SW 1271 (cell line): Measurements from ENCODE around the gene AMACR.
A peak's percentile ranks its signal among the peaks of the same experiment; 100 is the strongest.

ENCODE experiments used
- DNase-seq, 2 experiments: peaks; one replicate each; lab custom pipeline; 2025; lab: John Stamatoyannopoulos, UW

AMACR gene

DNA sequence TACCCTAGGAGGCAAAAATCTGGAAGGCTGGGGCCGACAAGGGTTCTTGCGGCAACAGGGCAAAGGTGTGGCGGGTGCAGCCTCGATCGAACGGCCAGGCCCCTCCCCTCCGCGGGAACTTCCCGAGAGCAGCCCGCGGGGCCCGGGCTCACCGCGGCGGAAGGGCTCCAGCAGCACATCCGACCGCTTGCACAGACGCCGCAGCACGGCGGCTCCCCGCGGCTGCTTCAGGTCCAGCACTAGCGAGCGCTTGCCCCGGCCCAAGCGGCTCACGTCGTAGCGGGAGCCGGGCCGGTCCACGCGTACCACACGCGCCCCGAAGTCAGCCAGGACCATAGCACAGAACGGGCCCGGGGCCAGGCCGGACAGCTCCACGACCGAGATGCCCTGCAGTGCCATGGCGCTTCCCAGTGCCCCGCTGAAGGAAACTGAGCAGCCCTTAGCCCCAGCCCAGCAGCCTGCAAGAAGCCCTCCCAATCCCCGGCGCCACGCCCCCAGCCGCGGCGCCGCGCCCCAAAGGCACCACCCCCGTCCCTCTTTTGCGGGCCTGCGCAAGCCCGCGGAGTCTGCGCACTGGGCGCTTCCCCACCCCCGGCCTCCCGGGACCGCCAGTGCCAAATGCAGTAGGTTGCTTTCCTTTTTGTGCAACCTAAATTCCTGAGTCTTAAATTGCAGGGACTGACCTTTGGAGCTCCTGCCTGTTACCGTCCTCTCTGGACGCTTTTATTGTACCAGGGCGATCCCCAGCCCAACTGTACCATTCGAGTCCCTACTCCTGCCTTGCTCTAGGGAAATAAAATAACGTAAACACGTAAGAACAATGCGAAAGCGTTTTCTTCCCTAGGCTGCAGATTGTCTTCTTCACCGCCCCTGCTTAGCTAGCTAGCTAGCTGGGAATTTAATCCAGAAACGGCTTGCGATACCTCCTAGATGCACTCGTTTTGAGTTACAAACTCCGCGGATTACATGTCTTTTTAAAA is at the start of gene AMACR:
Gene AMACR (minus strand): TSS at position 430 of the 980 bp plus-strand sequence. CDS start 31 bp downstream, at position 399.
- DNase-seq: peak; percentile 88 to 90

DNA sequence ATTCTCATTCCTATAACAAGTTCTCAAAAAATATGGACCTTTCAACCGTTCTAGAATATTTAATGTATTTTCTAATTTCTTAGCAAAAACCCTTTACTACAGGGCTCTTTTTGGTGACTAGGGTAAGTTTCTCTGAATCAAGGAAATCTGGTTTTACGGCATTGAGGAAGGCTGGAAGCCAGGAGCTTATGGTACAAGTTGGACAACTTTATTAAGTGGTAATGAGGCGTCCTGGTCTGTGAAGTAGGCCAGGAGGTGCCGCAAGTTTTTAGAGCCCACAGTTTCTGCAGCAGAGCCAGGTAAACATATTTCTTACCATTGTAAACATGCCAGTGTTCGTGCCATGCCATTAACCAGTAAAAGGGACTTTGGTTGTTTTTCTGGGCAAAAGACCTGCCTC is 49.7 kb upstream of the AMACR start:
- DNase-seq: no peak

DNA sequence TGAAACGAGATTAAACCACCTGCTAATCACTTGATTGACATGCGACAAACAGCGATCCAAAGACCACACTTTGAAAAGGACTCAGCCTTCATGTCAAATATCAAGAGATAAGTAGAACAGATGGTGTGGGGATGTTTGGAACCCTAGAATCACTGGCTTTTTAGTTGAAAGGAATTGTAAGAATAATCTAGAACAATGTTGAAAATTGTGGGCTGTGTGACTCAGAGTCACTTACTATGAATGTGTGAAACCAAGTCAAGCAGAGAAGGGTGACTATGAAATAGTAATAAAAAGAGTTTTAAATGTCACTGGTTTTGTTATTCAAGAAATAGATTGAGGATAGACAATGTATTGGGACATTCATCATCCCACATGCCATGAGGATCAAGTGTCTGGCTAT is 49.3 kb upstream of the AMACR start:
- DNase-seq: no peak

DNA sequence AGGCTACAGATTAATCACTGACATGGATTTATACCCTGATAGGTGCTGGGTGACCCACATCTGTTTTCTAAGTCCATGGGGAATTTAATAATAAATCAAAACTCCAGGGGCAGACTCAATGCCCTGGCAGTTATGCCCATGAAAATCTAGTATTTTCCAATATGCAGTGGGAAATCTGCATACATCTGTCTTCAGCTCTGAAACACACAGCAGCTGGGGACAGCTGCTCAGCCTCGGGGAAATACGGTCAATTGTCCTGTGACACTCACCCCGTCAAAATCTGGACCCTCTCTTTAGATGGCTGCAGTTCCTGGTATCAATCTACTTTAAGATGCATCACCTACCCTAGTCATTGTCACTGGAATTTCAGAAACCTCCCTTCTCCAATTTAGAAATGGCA is 47.8 kb upstream of the AMACR start:
- no peak for DNase-seq

DNA sequence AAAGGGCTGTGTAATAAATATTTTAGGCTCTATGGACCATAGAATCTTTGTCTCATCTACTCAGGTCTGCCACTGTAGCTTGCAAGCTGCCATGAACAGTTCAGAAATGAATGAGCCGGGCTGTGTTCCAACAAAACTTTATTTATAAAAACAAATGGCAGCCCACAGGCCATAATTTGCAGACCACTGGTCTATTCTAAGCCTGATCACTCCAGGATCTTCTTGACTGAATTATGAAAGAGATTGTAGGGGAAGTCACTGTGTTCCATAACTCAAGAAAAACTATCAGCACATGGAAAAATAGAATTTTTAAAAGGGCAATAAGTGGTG is 46.5 kb upstream of the AMACR start:
- no peak for DNase-seq

DNA sequence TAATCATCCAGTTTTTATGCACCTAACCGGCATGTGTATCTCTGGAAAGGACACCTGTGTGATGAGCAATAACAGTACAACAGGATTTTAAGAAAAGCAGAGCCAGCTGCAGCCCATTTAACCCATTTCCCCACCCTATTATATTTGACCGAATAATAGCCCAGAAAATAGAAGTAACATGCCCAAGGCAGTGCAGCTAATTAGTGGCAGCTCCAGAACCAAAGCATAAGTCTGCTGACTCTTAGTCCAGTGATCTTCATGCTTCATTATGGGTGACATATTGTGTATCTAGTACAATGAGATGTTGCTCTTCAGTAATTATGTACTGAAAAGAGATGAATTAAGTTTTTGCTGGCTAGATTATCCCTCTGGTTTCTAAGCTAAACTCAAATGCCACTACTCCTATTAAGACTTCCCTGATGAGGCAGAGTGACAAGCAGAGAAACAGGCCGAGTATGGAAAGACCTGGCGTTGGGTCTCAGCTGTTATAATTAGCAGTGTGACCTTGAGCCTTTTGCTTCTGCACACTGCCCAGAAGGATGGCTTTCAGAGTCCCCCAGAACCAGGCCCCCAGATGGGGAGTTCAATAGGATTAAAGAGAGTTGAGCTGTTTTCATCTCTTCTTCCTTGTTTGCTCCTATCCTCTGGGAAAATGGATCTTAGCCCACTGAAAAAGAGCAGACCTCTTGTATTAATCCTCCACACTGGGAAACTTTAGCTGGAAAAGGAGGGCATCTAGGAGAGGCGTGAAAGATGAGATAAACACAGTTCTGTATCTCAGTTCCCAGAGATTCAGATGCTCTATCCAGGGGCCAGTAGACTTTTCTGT is 45.9 kb upstream of the AMACR start:
- no peak for DNase-seq

DNA sequence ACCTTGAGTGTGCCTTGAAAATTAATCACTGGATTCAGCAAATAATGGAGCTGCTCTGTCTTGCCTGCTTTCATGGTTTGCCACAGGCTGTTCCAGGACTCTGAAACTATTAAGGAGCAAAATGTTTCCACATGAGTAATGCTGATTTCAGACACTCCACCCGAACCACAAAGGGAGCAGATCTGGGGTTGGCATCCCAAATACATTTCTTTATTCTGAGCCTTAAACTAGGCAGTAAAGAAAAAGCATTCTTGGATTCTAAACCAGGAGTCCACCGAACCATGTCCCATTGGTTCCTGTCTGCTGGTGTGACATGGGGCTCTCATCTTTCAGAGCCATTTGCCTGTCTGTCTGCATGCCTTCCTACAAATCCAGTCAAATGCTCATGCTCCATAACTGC is 45.3 kb upstream of the AMACR start:
- no peak for DNase-seq

DNA sequence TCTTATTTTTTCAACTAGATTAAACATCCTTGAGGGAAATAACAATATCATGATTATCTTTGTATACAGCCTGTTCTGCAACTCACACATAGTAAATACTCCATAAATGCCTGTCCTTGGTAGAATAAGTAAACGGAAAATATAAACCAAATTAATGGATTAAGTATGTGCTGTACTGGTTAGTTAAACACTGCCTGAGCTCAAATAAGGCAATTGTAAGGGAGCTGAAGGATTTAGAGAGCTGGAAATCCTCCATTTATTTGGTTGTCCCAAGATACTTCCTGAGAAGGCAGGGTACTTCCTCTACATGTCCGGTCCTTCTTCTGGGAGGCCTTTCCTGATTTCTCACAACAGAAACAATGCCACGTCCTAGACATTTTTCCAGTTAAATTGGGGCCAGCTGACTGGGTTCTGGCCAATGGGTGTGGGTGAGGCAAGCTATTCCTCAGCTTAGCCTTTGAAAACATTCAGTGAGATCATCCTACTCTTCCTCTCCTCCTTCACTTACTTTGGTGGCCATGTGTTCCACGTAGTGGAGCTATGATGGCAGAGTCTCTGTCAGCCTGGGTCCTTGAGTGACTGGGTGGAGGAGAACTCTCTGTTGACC is 43.6 kb upstream of the AMACR start:
- DNase-seq: no peak

DNA sequence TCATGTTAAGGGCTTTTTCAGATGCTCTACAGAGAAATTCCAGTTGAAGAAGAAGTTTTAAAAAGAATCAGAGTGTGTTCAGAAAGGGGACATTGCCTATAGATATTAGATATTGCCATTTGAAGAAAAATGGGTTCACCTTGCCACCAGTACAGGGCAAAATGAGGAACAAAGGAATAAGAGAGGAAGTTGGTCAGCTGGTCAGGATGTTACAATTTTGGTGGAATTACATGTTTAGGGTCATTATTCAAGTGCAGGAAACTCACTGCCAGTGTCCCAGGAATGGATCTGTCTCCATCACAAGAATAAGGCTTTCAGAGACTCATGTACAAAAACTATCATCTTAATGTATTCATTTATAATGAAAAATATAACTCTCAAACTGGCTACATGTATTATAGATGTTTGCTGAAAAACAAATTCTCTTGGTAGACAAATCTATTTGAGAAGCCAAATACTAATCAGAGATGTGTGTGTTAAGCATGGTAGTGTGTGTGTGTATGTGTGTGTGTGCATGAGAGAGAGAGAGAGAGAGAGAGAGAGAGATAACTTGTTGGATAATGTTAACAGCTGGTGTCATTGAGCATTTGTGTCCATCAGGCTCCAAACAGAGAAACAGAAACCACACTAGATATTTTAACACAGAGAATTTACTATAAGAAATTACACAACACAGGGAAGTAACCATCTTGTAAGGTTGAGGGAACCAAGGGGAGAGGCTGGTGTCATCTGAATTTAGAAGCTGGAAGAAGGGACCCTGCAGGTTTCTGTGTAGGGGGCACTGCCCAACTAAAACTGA is 40.1 kb upstream of the AMACR start:
- DNase-seq: no peak

DNA sequence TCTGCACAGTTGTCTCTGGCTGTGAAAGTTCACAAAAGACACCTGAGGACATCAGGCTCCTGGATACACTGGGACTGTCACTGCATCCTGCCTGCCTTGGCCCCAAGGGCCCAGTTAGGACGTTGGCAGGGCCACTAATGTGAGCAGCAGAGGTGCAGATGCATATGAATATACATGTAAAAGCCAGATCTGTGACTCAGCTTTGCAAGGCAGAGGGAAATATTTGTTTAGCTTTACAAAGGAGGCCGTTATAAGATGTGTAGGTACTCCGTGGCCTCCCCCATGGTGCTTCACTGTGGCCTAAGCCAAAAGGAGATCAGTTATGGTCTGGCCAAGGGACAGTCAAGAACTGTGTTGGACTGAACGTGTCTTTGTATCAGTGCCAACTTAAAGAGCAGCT is 39.3 kb upstream of the AMACR start:
- no peak for DNase-seq

DNA sequence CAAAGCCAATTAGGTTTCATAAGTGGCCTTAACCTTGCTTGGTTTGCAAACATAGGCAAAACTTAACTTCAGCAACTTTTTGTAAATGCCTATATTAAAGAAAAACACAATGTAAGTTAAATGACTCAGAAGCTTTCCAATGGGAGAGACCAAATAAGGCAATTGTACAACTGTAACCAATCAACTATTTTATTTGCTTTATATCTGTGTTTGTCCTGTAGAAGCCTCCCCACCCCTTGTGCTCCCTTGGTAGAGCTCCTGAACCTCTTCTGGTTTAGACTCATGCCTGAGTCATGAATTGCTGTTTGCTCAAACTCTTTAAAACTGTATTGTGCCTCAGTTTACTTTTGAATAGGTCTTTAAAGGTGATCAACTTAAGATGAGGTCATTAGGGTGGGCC is 38.1 kb upstream of the AMACR start:
- no peak for DNase-seq

DNA sequence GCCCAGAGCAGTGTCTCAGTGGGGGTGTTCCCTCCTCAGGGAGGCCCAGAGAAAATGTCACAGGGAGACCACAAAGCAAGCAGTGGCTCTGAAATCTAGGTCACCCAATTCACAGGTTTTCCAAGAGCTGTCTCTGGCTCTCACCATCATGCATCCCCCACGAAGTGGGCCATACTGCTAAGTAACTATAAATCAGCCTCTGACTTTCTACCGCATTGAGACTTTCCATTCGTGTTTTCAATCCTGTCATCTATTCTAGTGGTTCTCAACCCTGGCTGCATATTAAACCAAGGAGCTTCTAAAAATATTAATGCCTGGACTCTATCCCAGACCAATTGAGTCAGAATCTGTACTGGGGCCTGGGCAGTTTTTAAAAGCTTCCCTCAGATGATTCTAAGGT is 37.2 kb upstream of the AMACR start:
- DNase-seq: no peak

DNA sequence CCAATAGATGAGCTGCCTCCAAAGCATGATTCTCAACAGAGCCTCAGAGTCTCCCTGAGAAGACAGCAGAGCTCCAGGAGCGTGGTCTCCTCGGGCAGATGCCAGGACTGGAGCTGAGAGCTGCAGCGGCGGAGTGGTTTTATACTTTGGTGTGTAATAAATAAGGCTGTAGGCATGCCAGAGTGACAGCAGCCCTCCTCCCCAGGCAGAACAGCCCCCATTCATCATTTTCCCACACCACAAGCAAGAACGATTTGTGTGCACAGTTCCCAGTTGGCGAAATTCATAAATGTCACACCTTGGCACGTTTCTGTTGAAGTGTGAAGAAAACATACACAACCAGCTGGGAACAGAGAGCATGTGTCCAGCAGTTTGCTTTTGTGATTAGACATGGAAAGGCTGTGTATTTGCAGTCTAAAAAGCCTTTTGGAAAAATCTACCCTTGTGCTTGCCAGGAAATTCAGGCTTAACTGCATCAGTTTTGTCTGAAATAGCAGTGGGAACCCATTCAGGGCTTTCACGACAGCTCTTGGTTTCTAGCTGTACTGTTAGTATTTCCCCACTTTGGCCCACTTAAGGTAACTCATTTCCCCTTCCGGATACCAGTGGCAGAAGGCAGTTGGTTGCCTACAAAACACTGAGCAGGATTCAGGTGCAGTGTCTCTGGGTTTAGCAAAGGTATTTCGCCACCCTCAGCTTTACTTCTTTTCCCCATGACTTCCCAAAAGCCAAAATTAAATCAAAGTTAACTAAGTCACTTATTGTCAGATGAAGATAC is 35.4 kb upstream of the AMACR start, which contains the start of gene C1QTNF3:
Gene C1QTNF3 (minus strand): TSS at position 115 of the 778 bp plus-strand sequence. CDS start 88 bp downstream, at position 27.
- DNase-seq: no peak

DNA sequence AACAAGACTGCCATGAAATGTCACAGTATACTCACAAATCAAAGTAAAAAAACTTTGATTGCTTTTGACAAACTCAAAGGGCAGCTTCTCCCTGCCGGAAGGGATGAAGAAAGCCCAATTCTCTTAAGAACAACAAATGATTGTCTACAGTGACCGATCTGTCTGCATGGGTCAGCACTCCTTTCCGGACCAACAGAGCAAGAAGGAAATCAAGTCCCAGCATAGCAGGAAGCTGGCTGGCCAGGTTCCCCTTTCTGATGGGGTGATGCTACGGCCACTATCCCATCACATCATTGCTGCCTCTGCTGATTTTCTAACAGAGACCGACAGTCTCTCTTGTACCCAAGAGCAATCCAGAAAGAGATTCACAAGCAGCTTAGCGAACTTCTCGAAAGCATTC is 34.5 kb upstream of the AMACR start:
- no peak for DNase-seq

DNA sequence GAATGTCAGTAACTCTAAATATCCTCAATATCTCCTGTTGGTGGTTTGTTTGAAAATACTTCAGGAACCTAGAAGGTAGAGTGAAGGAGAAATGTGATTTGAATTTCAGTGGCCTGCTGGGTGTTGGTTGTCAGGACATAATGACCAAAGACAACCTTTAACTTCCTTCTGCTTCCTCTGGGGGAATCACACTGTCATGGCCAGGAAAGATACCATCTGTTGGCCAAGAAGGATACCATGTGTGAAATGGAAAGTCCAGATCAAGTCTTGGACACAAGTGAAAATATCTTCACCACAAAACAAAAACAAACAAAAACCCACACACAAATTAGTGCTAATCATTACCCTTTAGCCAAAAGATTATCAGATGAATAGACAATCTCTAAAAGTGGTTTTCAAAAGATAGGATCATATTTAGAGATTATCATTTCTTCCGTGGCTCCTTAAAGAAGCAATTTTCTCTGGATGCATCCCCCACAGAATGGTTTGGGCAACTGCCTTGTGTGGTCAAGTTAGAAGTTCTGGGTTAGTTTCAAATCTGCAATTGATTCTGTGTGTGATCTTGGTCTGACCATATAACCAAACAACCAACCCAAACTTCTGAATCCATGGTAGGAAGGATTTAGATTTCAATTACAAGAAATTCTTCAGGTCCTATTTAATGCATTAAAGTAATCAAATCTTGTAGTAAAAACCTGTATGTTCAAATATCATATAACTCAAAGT is 33.6 kb upstream of the AMACR start:
- DNase-seq: no peak

DNA sequence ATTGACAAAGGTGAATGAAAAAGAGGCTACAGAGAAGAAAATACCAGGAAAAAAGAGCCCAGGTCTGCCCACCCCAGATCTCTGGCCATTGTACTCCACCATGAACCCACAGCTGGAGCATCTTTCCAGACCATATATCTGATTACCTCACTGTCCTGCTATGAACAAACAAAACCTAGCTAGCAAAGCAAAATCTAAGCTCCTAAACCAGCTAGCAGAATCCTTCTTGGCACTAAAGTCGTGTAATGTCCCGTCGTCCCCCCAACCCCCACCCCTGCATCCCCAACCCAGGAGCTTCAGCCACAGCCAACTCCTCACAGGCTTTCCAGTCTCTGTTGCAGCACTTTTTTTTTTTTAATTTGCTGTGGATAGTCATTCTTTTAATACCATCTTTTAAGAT is 32.6 kb upstream of the AMACR start:
- no peak for DNase-seq

DNA sequence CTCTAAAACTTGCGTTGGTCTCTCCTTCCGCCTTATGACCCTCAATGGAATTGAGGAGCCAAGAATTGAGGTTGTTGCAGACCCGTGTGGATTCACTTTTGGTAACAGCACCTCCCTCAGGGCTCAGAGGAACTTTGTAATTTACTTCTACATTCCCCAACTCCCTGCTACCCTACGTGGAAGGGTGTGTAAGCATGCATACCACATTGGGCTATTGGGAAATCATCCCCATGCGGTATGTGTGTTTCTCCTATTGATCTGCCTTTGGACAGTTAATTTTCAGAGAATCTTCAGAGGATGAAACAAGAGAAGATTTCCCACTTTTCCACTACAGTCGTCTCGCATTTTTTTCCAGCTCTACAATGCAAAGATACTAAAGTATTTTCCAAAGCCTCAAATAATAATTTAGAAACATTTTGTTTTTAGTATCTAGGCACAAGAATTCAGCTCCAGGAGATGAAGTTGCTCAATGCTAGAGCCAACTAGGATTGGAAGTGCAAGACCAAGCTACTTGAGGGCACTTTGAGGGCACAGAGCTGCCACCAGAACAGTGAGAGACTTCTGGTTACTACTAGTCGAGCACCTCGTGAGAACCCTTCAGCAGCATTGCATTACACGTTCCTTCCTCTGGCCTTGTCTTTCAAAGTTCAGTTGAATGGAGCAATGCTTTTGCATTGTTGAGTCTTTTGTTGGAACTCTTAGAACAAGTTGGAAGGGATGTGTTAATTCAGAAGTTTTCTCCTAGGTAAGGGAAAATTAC is 31.7 kb upstream of the AMACR start:
- no peak for DNase-seq

DNA sequence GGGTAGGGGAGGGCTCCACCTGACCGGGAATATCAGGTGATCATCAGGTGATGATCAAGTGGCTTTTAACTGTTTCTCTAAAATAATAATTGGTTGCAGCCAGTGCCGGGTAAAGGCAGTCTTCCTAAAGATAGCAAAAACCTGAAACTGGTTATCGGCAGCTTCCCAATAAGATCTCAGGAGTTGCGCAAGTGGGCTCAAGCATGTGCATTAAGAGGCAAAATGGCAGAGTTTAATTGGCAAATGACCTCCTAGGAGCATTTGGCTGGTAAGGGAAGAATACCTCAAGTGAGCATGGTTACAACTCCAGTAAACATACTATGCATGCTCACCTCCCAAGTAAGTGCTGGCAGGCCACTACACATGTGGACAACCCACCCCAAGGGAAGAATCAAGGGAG is 31.0 kb upstream of the AMACR start:
- no peak for DNase-seq

DNA sequence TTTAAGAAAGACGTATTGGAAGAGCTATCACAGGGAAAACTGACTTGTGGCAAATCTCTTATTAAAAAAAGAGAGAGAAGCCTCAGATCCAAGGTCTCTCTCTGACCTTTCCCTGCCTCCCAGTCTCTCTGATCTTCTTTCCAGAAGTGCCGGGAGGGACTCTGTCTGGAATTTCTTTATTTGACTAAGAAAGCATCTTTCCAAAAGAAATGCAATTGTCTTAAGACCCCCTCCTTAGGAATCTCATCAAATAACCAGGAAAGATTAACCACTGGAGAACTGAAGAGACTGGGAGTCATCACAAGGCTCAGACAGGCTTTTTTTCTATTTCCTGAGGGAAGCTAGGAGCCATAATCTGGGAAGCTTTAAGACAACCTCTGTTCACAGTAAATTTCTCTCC is 30.5 kb upstream of the AMACR start:
- no peak for DNase-seq

DNA sequence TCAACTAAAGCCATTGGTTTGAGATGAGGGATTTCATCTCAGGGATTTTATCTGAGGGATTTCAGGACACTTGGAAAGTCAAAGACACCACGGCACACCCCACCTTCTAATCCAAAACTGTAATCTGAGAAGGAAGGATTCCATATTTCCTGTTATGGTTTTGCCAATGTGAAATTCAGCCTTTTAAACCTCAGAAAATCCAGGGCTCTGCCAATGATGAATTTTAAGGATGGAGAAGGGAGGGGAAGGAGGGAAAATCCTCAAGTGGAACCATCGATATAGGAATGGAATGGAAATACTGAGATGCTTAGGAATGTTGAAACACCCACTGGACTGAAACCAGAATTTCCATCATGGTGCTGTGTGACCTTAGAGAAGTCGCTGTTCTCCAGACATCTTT is 29.9 kb upstream of the AMACR start:
- DNase-seq: no peak
